Kidney glomerular epithelial cell (primary cell): ENCODE results near the gene TSPEAR.

Experiments used
- DNase-seq: peaks from one replicate; lab custom pipeline; 2025; lab: John Stamatoyannopoulos, UW

The TSPEAR gene

GRCh38 chr21:44527983-44528633 is 183.3 kb downstream of the TSPEAR start:
- DNase-seq, result no peak

- no peak for DNase-seq
Measured at GRCh38 chr21:44527156-44527982, 184.0 kb downstream of the TSPEAR start.

- no peak for DNase-seq
Measured at GRCh38 chr21:44526096-44526997, 185.0 kb downstream of the TSPEAR start.

- no peak for DNase-seq
Measured at GRCh38 chr21:44525391-44526095, 185.8 kb downstream of the TSPEAR start.

- DNase-seq, result no peak
Measured at GRCh38 chr21:44524414-44525371, 186.7 kb downstream of the TSPEAR start.

- no peak for DNase-seq
Measured at GRCh38 chr21:44523567-44524413, 187.6 kb downstream of the TSPEAR start.

- no peak for DNase-seq
Measured at GRCh38 chr21:44522753-44523204, 188.6 kb downstream of the TSPEAR start.

GRCh38 chr21:44521928-44522752 is 189.2 kb downstream of the TSPEAR start:
- no peak for DNase-seq

- DNase-seq, result no peak
Measured at GRCh38 chr21:44521301-44521927, 190.0 kb downstream of the TSPEAR start.

GRCh38 chr21:44520326-44521300 is 190.8 kb downstream of the TSPEAR start:
- no peak for DNase-seq

- no peak for DNase-seq
Measured at GRCh38 chr21:44519346-44520325, 191.7 kb downstream of the TSPEAR start.

GRCh38 chr21:44518686-44519085 is 192.7 kb downstream of the TSPEAR start:
- DNase-seq, result no peak

- DNase-seq, result no peak
Measured at GRCh38 chr21:44517175-44517899, 194.0 kb downstream of the TSPEAR start.

- no peak for DNase-seq
Measured at GRCh38 chr21:44516828-44517174, 194.6 kb downstream of the TSPEAR start.

GRCh38 chr21:44516342-44516741 is 195.0 kb downstream of the TSPEAR start:
- no peak for DNase-seq
